Hepatocyte (in vitro differentiated cells): ENCODE data around the gene ATP2C2. TPM values are rescaled to one million over a fixed set of nuclear protein-coding genes. Genes with fewer than 3 reads are reported as not detected.

Source experiments
- DNase-seq: peaks from one replicate; pipeline ENCODE4 v3.0.0-alpha.2; 2016; ENCODE audit warnings: low spot score
- H2AFZ ChIP-seq: fragments of 200-600 bp; sonication (generic); 2 replicates; pipeline ENCODE4 v1.6.0; 2016; ENCODE audit warnings: antibody characterized with exemption, mild to moderate bottlenecking
- H3K27ac ChIP-seq: fragments of 200-600 bp; sonication (generic); 2 replicates; pipeline ENCODE4 v1.5.1; 2016; ENCODE audit warnings: mild to moderate bottlenecking
- H3K27me3 ChIP-seq: fragments of 200-600 bp; sonication (generic); 2 replicates; pipeline ENCODE4 v1.6.1; 2016
- H3K36me3 ChIP-seq: fragments of 200-600 bp; sonication (generic); replicated peaks from 2 replicates; pipeline ENCODE4 v1.5.1; 2016; ENCODE audit warnings: low read depth; ENCODE audit not compliant: insufficient read depth
- H3K4me1 ChIP-seq: fragments of 200-600 bp; sonication (generic); 2 replicates; pipeline ENCODE4 v1.5.1; 2016; ENCODE audit warnings: mild to moderate bottlenecking, moderate library complexity; ENCODE audit not compliant: insufficient read depth
- H3K4me2 ChIP-seq: fragments of 200-600 bp; sonication (generic); 2 replicates; pipeline ENCODE4 v1.6.0; 2016
- H3K4me3 ChIP-seq: fragments of 200-600 bp; sonication (generic); 2 replicates; pipeline ENCODE4 v1.5.1; 2016; ENCODE audit warnings: mild to moderate bottlenecking
- H3K79me2 ChIP-seq: fragments of 200-600 bp; sonication (generic); 2 replicates; pipeline ENCODE4 v1.6.0; 2017; ENCODE audit warnings: mild to moderate bottlenecking
- H3K9me2 ChIP-seq: fragments of 200-600 bp; sonication (generic); replicated peaks from 2 replicates; pipeline ENCODE4 v1.6.0; 2017; ENCODE audit warnings: mild to moderate bottlenecking; ENCODE audit not compliant: insufficient read depth
- H3K9me3 ChIP-seq: fragments of 200-600 bp; sonication (generic); 2 replicates; pipeline ENCODE4 v1.5.1; 2016; ENCODE audit warnings: low read depth, mild to moderate bottlenecking
- H4K20me1 ChIP-seq: fragments of 200-600 bp; sonication (generic); 2 replicates; pipeline ENCODE4 v1.6.0; 2016; ENCODE audit warnings: mild to moderate bottlenecking; ENCODE audit not compliant: insufficient read depth, poor library complexity, severe bottlenecking
- EZH2 ChIP-seq: fragments of 200-600 bp; sonication (generic); IDR thresholded peaks from 2 replicates; pipeline ENCODE4 v1.6.1; 2016; ENCODE audit warnings: antibody characterized with exemption, mild to moderate bottlenecking, borderline replicate concordance
- EZH2phosphoT487 ChIP-seq: fragments of 200-600 bp; sonication (generic); IDR thresholded peaks from one replicate; pipeline ENCODE4 v1.6.1; 2018; ENCODE audit warnings: antibody characterized with exemption, mild to moderate bottlenecking, low read depth, moderate library complexity; ENCODE audit not compliant: unreplicated experiment, severe bottlenecking
- WGBS: methylation state at CpG from one replicate; pipeline ENCODE4 v1.1.6; 2016; ENCODE audit warnings: low lambda C conversion rate; ENCODE audit errors: missing lambda C conversion rate; 5-methylcytosine and 5-hydroxymethylcytosine counted together
- polyA plus RNA-seq: library from polyadenylated mRNA; unstranded; fragments of >200 nt; fragmentation: Nextera tagmentation; extraction: Ambion mirVana; gene quantifications from 2 replicates; pipeline ENCODE4 v1.2.1, GENCODE V29; 2016
- total RNA-seq: library from RNA; depleted of rRNA; stranded (reverse); fragments of >200 nt; gene quantifications from 2 replicates; pipeline ENCODE4 v1.2.3, GENCODE V29; 2014
- TF ChIP-seq, protein P1 (sequence below): fragments of 200-600 bp; sonication (generic); IDR thresholded peaks from 2 replicates; pipeline ENCODE4 v1.5.1; 2016; ENCODE audit warnings: antibody characterized with exemption, mild to moderate bottlenecking; ENCODE audit not compliant: poor library complexity

ATP2C2 gene
- total and polyA plus RNA-seq, 2 experiments from 2014 or later: 6.0 to 6.8 TPM

DNA sequence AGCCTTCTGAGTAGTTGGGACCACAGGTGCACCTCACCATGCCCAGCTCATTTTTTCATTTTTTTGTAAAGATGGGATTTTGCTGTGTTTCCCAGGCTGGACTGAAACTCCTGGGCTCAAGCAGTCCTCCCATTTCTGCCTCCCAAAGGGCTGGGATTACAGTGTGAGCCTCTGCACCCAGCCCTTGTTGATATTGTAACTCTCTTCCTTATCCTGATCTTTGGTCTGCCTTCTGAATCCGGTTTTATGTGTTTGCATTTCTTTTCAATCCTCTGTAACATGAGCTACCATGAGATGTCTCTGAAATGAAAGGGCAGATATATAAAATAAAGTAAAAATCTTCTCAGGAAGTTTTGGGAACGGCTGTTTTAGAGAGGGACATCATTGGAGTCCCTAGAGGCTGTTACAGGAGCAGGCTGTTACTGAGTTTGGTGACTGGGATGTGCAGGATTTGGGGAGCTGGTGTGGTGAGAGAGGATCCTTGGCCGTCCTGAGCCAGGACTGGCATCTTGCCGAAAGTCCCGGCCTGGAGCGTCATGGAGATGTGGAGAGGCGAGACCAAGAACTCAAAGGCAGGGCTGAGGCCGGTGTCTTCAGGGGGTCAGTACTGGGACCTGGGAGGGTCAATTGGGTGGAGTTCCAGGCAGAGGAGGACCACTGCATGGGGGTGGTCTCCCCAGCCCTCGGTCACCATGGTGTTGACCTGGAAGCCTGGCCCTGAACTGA is 39.4 kb downstream of the ATP2C2 start:
- no peaks in the 10 kb centered on the region for H4K20me1 ChIP-seq
- H3K4me3 ChIP-seq: no peak overlapping the region
- TF ChIP-seq EZH2: no peak
- no peak for TF ChIP-seq EZH2phosphoT487
- TF ChIP-seq, protein P1, sequence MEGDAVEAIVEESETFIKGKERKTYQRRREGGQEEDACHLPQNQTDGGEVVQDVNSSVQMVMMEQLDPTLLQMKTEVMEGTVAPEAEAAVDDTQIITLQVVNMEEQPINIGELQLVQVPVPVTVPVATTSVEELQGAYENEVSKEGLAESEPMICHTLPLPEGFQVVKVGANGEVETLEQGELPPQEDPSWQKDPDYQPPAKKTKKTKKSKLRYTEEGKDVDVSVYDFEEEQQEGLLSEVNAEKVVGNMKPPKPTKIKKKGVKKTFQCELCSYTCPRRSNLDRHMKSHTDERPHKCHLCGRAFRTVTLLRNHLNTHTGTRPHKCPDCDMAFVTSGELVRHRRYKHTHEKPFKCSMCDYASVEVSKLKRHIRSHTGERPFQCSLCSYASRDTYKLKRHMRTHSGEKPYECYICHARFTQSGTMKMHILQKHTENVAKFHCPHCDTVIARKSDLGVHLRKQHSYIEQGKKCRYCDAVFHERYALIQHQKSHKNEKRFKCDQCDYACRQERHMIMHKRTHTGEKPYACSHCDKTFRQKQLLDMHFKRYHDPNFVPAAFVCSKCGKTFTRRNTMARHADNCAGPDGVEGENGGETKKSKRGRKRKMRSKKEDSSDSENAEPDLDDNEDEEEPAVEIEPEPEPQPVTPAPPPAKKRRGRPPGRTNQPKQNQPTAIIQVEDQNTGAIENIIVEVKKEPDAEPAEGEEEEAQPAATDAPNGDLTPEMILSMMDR: no peak
- no peak overlapping the region for H3K27ac ChIP-seq
- no peaks in the 10 kb centered on the region for H3K4me1 ChIP-seq
- H3K36me3 ChIP-seq: no peaks in the 10 kb centered on the region
- no peak overlapping the region for H2AFZ ChIP-seq
- H3K27me3 ChIP-seq: no peaks in the 10 kb centered on the region
- H3K9me3 ChIP-seq: no peaks in the 10 kb centered on the region
- WGBS: 83% methylated on average over 9 of the region's 9 CpGs
- H3K79me2 ChIP-seq: no peaks in the 10 kb centered on the region
- no peaks in the 10 kb centered on the region for H3K9me2 ChIP-seq
- DNase-seq: no peak
- no peak overlapping the region for H3K4me2 ChIP-seq

- H3K4me2 ChIP-seq: no peak overlapping the region
- 92% methylated on average over 10 of the region's 10 CpGs for WGBS
- TF ChIP-seq, protein P1: no peak
- TF ChIP-seq EZH2phosphoT487 (no peak), EZH2 (no peak)
Observed at GRCh38 chr16:84408314-84408690, 40.0 kb downstream of the ATP2C2 start.

DNA sequence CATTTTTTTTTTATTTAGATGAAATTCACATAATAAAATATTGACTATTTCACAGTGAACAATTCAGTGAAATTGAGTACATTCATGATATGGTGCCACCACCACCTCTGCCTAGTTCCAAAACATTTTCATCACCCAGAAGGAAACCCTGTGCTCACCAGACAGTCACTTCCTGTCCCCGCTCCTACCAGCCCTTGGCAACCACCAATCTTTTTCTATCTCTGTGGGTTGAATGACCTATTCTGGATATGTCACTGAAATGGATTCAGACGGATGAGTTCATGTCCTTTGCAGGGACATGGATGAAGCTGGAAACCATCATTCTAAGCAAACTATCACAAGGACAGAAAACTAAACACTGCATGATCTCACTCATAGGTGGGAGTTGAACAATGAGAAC is 40.5 kb downstream of the ATP2C2 start:
- Histone ChIP-seq H3K4me1 (no peaks in the 10 kb centered on the region), H4K20me1 (no peaks in the 10 kb centered on the region), H3K4me2 (no peak overlapping the region), H3K9me2 (no peaks in the 10 kb centered on the region), H2AFZ (no peak overlapping the region), H3K36me3 (no peaks in the 10 kb centered on the region), H3K27me3 (no peaks in the 10 kb centered on the region), H3K79me2 (no peaks in the 10 kb centered on the region), H3K9me3 (no peaks in the 10 kb centered on the region), H3K27ac (no peak overlapping the region), H3K4me3 (no peak overlapping the region)
- 86% methylated on average over 2 of the region's 2 CpGs for WGBS
- no peak for TF ChIP-seq EZH2
- TF ChIP-seq, protein P1: no peak
- no peak for TF ChIP-seq EZH2phosphoT487
- no peak for DNase-seq

More at GRCh38 chr16:84408314-84408690, 40.0 kb downstream of the ATP2C2 start:
- Histone ChIP-seq H3K27ac (no peak overlapping the region), H3K9me2 (no peaks in the 10 kb centered on the region), H3K4me1 (no peaks in the 10 kb centered on the region), H3K9me3 (no peaks in the 10 kb centered on the region), H2AFZ (no peak overlapping the region), H4K20me1 (no peaks in the 10 kb centered on the region), H3K79me2 (no peaks in the 10 kb centered on the region), H3K4me3 (no peak overlapping the region), H3K36me3 (no peaks in the 10 kb centered on the region), H3K27me3 (no peaks in the 10 kb centered on the region)
- DNase-seq: no peak
